HFF-Myc (cell line): Measurements from ENCODE around the gene PVALEF.
"Not testable (repeated sequence)": the region's sequence is repeated elsewhere in the genome, so short reads cannot be mapped to it uniquely, and the experiment has no call there.

Source experiments
- DNase-seq: peaks from one replicate; pipeline ENCODE4 v3.0.0-alpha.2; 2011; ENCODE audit warnings: low read depth; ENCODE audit errors: extremely low read depth
- H3K4me3 ChIP-seq: replicated peaks from 2 replicates; pipeline ENCODE4 v1.5.1; 2011; ENCODE audit warnings: low read depth, mild to moderate bottlenecking, control low read depth, low read length
- TF ChIP-seq, protein P1 (sequence below): IDR thresholded peaks from 2 replicates; pipeline ENCODE4 v1.5.1; 2012; ENCODE audit warnings: mild to moderate bottlenecking, low read depth, low read length, control low read depth; ENCODE audit errors: missing control alignments

Gene PVALEF

GRCh38 chr17:81143717-81144422 is 21.4 kb upstream of the PVALEF start:
- DNase-seq: no peak
- TF ChIP-seq, protein P1, sequence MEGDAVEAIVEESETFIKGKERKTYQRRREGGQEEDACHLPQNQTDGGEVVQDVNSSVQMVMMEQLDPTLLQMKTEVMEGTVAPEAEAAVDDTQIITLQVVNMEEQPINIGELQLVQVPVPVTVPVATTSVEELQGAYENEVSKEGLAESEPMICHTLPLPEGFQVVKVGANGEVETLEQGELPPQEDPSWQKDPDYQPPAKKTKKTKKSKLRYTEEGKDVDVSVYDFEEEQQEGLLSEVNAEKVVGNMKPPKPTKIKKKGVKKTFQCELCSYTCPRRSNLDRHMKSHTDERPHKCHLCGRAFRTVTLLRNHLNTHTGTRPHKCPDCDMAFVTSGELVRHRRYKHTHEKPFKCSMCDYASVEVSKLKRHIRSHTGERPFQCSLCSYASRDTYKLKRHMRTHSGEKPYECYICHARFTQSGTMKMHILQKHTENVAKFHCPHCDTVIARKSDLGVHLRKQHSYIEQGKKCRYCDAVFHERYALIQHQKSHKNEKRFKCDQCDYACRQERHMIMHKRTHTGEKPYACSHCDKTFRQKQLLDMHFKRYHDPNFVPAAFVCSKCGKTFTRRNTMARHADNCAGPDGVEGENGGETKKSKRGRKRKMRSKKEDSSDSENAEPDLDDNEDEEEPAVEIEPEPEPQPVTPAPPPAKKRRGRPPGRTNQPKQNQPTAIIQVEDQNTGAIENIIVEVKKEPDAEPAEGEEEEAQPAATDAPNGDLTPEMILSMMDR: no peak
- no peak overlapping the region for H3K4me3 ChIP-seq

DNA sequence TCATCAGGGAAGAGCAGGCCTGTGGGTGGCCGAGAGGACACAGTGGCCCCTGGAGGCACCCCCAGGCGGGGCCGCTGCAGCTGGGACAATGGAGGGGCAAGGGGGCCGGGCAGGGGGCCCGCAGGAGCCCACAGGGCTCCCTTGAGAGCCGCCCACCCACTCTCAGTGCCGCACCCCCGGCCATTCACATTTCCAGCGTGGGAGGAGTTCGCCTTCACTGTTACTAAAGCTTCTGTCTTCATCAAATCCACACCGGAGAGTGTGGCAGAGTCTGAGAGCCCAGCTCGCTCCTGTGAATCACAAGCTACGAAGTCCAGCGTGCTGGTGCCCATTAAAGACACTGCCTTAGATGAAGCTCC is 20.9 kb upstream of the PVALEF start:
- DNase-seq: no peak
- no peak overlapping the region for H3K4me3 ChIP-seq
- TF ChIP-seq, protein P1: no peak

GRCh38 chr17:81146208-81146607 is 19.1 kb upstream of the PVALEF start:
- not testable (repeated sequence) for H3K4me3 ChIP-seq, DNase-seq

DNA sequence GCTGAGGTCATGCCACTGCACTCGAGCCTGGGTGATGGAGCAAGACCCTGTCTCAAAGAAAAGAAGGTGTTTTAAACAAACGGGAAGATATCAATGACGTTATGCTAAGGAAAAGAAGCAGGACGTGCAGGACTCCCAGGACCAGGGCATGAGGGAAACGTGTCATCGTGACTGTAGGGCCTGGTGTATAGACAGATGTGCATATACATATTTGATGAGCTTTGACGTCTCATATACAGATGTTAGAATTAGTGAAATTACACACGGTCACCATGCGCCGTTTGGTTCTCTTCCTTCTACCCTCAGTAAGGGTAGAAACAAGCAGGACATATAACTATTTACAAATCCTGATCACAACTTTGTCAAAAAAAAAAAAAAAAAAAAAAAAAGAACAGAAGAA is 17.6 kb upstream of the PVALEF start:
- H3K4me3 ChIP-seq: no peak overlapping the region
- TF ChIP-seq, protein P1: no peak
- no peak for DNase-seq

GRCh38 chr17:81148571-81148970 is 16.7 kb upstream of the PVALEF start:
- H3K4me3 ChIP-seq: no peak overlapping the region
- TF ChIP-seq, protein P1: no peak
- no peak for DNase-seq

DNA sequence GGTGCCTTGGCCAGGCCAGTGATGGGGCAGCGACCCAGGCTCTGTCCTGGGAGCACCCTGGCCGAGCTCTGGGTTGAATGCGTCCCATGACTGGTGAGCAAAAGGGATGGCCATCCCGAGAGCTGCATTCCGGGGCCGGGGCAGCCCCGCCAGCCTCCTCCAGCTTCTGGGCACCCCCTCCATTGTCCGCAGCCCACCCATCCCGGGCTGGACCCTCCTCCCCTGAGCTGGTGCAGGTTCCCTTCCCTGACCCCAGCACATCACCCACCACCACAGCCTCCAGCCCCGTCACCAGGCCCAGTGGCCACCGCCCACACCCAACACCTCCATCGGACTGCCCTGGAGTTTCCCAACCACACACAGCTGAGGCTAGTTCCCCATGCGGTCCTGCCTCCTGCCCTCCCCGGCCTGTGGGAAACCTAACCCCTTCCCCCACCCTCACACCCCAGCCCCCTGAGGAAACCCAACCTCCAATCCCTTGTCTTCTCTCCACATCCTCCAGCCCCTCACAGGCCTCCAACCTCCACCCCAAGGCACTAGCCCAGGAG is 16.2 kb upstream of the PVALEF start:
- TF ChIP-seq, protein P1: no peak
- H3K4me3 ChIP-seq: no peak overlapping the region
- DNase-seq: no peak

- H3K4me3 ChIP-seq: no peak overlapping the region
- TF ChIP-seq, protein P1: no peak
- no peak for DNase-seq
Observed at GRCh38 chr17:81150377-81151077, 14.8 kb upstream of the PVALEF start.
